ENCODE results near the gene HDAC4.

HDAC4 gene

GRCh38 chr2:239397931-239398471 is 2.8 kb downstream of the HDAC4 start:
- DNase-seq (ENCODE audit: low read depth in 2 of 2), result no peak

GRCh38 chr2:239396881-239397681 is 3.7 kb downstream of the HDAC4 start:
- DNase-seq (ENCODE audit: low read depth in 2 of 2), result no peak

DNA sequence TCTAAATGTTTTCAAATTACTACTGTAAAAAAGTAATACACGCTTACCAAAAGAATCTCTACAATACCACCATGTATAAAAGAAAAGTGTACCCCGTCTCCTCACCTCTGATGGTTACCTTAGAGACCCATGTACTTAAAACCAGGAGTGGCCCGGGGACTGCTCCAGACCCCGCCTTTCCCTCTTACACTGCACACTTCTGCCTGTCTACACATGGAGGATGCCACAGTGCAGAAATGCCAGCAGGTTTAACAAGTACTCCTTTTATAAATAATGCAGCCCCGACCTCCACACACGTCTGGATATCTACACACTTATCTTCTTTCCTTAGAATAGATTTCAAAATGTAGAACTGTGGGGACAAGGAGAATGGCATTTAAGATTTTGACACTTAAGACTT is 5.3 kb downstream of the HDAC4 start:
- DNase-seq (ENCODE audit: low read depth in 2 of 2), result no peak

GRCh38 chr2:239394978-239395377 is 5.8 kb downstream of the HDAC4 start:
- no peak for DNase-seq (ENCODE audit: low read depth in 2 of 2)

- no peak for DNase-seq (ENCODE audit: low read depth in 2 of 2)
Observed at GRCh38 chr2:239394346-239394945, 6.4 kb downstream of the HDAC4 start.

- DNase-seq (ENCODE audit: low read depth in 2 of 2), result no peak
Observed at GRCh38 chr2:239393941-239394340, 6.9 kb downstream of the HDAC4 start.

DNA sequence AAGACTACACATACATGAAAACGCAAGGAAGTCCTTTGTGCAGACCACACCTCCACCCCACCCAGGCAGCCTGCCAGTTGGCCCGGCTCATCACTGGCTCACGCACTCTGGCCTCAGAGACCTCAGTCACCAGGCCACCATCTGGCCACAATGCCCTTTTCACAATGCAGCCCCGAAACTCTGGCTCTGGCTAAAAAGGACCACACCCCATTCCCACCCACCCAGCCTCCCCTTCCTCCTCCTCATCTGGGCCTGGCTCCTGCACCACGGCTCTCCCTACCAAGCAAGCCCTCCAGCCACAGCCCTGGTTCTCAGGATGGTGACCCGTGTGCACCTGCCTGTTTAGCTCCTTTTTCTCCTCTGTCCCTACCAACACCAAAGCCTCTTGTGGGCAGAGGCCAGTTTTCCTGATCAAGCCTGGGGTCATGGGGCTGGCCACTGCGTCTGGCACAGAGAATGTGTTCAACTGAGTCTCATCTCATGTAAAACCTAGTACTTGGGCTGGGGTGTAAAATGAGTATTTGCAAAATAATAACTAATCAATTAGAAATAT is 7.4 kb downstream of the HDAC4 start:
- no peak for DNase-seq (ENCODE audit: low read depth in 2 of 2)

GRCh38 chr2:239392688-239393387 is 8.0 kb downstream of the HDAC4 start:
- no peak for DNase-seq (ENCODE audit: low read depth in 2 of 2)

- no peak for DNase-seq (ENCODE audit: low read depth in 2 of 2)
Observed at GRCh38 chr2:239392072-239392357, 8.8 kb downstream of the HDAC4 start.

DNA sequence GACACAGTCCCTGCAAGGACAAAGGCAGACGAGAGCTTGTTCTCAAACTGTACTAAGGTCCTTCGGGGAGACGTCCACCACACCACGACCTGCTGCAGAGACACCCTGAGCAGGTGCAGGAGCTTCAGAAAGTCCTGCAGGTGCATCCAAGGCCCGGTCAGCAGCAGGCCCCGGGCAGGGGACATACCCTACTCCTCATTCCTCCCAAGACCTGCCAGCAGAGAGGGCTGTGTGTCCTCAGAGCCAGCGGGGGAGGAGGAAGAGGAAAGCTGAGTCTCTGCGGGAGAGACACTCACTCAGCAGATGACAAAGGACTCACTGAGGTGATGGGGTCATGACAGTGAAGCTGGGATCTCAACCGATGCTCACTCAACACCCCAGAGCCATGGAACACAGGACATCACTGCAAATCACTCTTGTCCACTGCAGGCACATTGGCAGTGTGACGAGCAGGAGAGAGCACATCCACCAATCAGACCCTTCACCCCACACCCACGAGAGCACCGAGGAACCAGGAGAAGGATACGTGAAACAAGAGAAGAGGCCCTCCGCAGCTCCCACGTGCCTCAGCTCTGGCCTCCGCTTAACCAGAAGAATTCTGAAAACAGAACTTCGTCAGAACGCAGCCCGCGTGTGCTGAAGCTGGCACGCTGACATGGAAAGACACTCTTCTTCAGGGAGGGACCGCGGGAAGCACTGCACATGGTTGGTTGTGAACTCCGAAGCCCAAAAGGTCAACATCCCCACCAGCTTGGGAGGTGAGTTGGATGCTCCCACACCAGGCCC is 9.3 kb downstream of the HDAC4 start:
- no peak for DNase-seq (ENCODE audit: low read depth in 2 of 2)

DNA sequence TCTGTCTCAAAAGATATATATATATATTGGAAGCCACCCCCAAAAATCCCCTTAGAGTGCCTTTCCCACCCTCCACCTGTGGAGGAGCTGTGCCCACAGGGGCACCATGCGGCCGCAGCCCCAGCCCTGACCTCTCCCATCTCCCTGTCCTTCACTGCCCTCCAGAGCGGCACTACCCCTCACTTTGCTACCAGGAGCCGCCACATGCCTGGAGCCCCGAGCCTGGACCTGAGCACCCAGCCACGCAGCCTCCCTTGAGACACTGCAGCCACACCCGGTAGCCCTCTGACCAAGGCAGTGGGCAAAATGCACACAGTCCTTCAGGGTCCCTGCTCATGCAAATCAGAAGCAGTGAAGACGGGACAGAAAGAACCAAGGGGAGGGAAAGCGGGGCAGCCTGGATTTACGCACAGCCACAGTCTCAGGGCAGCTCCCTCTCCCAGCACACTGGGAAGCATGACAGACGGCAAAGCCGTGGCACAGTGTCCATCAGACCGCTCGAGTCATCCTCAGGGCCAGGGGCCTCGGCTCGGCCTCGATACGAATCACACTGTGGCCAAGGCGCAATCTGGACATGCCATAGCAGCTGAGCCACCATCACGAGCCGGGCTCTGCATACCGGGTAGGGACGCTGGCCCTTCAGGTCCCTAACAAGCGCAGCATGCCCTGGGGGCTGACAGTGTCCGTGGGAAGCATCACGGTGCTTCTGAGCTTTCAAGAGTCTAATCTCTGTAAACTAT is 10.1 kb downstream of the HDAC4 start:
- no peak for DNase-seq (ENCODE audit: low read depth in 2 of 2)

DNA sequence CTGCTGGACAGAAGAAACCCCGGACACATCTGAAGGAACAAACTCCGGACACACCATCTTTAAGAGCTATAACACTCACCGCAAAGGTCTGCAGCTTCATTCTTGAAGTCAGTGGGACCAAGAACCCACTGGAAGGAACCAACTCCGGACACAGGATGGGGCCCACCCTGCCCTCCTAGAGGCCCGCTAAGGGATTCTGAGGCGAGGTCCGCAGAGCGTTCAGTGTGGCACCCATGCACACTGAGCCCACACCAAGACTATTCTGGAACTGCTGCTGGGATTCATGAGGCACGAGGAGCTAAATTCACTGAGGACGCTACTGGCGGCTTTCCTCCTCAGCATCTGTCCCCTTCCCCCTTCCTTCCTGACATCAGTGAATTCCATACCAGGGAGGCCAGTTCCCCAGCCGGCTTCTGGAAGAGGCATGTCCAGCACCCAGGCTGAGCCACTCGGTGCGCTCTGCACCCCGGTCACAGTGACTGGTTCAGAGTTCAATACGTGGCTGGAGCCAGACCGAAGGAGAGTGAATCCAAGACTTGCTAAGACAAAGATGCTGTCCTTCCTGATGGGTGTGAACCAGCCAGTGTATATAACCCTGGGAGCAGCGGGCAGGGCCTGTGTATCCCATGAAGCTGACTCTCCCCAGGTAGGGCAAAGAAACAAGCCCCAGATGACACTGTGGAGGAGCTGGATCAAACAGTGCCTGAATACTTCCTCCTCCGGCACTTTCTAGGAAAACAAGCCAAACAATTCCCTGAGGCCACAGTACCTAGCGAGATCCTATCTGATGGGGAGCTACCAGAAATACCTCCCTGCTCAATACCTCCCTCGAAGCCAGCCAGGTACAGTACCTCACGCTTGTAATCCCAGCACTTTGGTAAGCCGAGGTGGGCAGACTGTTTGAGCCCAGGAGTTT is 11.1 kb downstream of the HDAC4 start:
- no peak for DNase-seq (ENCODE audit: low read depth in 2 of 2)

DNA sequence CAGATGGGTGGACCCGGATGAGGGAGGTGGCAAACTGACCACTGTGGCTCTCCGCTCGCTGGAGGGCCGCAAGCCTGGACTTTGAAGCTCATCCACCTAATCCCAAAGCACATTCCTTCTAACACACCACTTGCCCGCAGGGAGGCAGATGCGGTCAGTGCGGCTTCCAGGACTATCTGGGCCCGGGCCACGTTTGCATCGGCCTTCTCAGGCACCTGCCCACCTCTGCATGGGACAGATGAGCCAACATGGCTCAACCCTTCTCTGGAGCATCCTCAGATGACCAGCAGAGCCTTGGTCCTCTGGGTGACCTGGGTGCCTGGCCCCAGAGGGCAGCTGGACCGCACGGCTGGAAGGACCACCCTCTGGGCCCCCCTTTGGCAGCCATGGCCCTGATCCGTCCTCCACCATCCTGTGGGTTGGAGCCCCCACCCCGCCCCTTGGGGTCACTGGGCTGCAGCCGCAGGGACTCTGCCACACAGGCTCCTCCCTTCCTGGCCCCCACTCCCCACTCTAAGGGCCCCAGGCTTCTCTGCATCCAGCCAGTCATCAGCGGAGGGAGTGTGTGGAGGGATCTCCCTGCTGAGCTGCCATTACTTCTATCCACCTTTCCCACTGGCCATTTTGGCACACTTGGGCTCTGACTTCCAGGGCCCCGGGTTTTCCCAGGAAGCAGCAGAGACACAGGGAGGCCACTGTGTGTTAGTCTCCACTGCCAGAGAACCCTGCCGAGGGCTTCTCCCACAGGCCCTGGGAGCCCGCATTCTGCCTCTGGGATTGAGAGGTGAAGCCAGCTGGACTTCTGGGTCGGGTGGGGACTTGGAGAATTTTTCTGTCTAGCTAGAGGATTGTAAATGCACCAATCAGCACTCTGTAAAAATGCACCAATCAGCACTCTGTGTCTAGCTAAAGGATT is 12.3 kb downstream of the HDAC4 start:
- no peak for DNase-seq (ENCODE audit: low read depth in 2 of 2)

- DNase-seq (ENCODE audit: low read depth in 2 of 2), result no peak
Observed at GRCh38 chr2:239387811-239388210, 13.0 kb downstream of the HDAC4 start.

DNA sequence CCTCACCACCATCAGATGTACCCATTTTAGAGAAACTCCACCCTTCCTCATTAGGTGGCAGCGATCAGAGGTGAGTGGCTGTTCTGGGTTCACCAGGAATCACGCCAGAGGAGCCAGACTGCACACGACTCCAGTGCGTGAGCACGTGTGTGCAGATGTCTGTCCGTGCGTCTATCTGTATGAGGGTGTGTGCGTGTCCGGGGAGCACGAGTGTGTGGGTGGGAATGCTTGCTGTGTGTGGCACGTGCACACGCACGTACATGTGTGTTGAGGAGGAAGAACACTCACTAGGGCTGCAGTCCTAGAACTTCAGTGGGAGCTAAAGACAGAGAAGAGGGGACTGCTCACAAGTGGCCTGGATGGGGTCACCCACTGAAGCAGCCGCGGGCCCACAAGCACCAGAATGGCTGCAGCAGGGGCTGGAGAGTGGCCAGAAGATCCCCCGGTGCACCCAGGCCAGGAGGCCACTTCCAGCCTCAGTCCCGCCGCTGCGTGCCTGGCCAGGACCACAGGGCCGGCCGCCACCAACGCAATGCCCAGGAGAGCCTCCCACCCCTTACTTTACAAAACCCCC is 13.9 kb downstream of the HDAC4 start:
- DNase-seq (ENCODE audit: low read depth in 2 of 2), result no peak

GRCh38 chr2:239386001-239386670 is 14.7 kb downstream of the HDAC4 start:
- DNase-seq (ENCODE audit: low read depth in 2 of 2), result no peak

DNA sequence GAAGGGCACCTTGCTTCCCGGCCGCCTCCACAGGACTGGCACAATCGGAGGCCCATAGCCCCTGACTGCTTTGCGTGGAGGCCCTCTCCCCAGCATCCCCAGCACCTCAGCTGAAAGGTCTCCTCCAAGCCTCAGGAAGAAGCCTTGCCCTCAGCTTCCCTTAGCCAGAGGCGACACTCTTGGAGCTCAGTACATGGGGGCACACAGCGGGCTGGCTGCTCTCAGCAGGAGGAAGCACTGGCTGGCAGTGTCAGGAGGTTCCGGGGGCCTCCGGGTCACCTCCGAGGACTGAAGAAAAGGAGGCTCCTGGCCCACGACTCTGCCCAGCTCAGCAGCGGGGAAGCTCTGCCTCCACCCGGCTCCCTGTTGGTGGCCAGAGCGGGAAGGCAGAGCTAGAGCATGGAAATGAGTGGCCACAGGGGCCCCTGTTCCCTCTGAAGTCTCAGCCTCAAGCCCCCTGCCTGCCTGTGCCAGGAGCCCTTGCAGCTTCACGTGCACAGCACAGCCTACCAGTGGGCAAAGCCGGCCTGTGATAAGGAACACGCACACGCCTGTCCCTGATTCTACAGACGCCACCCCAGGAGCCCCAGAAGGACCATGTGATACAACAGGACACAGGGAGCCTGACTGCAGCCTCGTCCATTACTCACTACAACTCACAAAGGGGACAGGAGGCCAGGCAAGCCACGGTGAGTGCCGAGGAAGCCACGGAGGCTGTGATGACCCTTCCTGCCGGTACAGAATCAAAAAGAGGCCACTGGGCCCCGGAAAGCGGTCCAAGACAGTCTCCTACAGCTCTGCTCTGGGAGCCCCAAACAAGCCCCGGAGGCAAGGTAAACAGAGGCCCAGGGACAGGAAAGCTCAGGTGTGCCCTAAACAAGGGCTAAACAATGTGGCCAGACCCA is 15.5 kb downstream of the HDAC4 start:
- DNase-seq (ENCODE audit: low read depth in 2 of 2), result no peak
